GM21723 (cell line): ENCODE measurements around the gene RIC8B.

Experiments
- ATAC-seq: cut with Tn5 transposase; IDR thresholded peaks from one replicate; pipeline ENCODE4 v1.9.1; 2021; ENCODE audit warnings: mild to moderate bottlenecking, moderate library complexity; ENCODE audit not compliant: unreplicated experiment

The RIC8B gene

GRCh38 chr12:106865683-106866082, 91.2 kb downstream of the RIC8B start:
- ATAC-seq: no peak

DNA sequence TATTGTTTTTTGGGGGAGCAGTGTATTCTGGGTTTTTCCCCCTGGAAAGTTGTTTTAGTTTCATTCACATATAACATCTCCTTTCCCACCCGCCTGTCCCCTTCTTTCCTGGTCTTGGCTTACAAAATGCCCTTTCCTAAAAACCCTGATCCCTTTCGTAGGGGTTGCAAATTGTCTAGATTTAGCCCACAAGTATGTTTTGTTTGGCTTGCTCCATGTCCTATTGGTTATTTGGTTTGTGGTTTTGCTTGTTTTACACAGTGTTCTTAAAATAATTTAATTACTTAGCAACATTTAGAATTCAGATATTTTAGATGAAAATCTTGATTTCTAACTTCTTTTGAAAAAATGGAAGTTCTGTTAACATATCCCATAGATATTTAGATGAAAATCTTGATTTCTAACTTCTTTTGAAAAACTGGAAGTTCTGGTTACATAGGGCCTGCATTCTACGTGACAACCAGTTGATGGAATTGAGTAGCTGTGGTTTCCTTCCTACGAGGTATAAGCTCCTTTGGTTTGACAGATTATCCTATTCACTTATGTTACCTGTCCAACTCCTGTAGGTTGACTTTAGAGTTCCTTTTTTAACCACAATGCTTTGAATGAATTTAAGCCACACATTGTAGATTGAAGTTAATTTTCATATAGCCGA, 92.1 kb downstream of the RIC8B start:
- ATAC-seq: no peak

- ATAC-seq: no peak
Measured at GRCh38 chr12:106867651-106868050, 93.2 kb downstream of the RIC8B start.

DNA sequence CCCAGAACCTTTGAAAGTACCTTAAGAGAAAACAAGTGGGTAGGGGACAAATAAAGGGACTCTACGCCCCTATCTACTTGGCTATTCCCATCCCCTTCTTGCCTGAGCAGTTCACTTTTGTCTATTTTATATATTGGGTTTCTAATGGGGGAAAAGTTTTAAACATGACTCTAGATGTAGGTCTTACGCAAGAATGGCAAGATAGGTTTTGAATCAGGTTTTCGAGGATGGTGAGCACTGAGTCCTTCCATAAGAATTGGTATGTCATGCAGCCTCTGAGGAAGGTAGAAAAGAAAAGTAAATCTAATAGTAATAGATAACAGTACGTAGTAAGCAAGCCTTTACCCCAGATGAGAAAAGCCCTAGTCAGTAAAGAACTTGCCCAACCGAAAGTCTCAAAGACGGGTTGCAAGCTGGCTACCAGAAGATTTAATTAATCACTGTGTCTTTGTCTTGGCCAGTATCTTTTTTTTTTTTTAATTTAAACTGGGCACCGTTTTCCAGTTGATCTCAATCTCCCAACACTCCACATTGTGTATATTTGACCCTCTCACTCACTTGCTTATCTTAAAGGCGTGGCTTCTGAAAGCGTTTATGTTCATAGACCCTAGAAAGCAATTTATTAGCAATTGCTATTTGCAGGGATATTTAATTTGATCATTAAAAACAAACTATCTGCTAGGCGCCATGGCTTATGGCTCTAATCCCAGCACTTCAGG, 94.7 kb downstream of the RIC8B start:
- ATAC-seq: no peak

DNA sequence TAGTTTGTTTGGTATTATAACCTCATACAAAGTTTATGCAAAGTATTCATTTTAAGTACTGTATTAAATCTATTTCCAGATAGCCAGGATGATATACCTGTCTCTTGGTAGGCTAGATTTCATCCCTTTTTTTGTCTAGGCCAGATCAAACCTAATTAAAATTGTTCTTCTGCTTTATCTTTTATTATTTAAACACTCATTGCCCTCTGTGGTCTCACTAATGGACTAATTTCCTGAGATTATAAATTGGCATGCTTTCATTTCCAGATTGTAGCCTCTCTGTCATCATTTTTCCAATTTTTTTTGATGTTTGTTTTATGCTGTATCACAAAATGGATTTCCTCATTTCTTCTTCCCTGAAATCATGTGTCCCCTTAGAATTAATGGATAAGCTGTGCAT, 95.6 kb downstream of the RIC8B start:
- no peak for ATAC-seq

DNA sequence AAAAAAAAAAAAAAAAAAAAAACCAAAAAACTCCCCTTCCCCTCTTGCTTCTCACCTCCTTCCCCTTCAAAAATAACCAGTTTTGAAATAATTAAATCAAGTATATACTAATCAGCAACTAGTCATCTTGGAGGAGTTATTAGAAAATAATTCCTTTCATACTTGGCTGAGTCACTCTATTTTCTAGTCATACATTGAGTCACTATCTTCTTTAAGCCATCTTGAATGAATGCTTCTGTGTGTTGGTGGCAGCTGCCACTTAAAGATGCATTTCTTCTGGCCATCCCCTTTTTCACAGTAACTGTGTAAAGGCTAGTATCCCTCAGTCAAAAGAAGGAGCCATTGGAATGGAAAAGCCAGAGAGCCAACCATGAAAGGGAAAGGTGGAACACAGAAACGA, 97.0 kb downstream of the RIC8B start:
- ATAC-seq: no peak

- no peak for ATAC-seq
Measured at GRCh38 chr12:106873983-106874382, 99.5 kb downstream of the RIC8B start.

GRCh38 chr12:106878804-106879203, 104.3 kb downstream of the RIC8B start:
- ATAC-seq: no peak

GRCh38 chr12:106879612-106880011, 105.1 kb downstream of the RIC8B start:
- ATAC-seq: no peak

- no peak for ATAC-seq
Measured at GRCh38 chr12:106883426-106883825, 108.9 kb downstream of the RIC8B start.

DNA sequence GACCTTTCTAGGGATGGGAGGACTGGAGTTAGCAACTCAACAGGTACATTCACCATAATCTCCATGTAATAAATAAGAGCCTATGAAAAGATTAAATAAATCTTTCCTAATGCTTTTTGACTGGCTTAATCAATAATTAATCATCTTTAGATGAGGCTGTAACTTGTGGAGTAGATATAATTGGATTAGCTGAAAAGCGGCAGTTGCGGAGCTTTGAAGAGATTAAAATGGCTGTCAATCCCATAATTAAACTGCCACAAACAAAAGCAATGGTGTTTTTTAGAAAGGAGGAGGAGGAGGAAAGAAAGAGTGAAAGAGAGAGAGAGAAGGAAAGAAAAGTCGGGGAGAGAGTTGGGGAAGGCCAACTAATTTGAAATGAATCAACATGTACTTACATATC, 110.5 kb downstream of the RIC8B start:
- ATAC-seq: no peak

- ATAC-seq: no peak
Measured at GRCh38 chr12:106885541-106886249, 111.2 kb downstream of the RIC8B start.

DNA sequence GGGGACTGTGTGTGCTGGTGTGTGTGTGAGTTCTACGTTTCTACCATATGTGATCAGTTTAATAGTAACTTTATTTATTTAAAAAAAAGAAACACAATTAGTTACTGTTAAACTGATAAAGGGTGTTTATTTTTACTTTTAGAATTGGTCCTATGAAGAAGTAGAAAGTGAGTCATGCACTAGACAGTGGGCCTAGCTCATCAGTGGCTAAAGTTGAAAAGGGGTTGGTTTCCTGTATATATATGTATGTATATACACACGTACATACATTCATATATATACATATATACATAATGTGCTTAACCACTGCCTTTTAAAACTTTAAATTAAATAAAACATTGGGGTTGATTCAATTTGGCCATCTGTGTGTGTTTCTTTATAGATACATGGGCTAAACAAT, 112.5 kb downstream of the RIC8B start:
- no peak for ATAC-seq

DNA sequence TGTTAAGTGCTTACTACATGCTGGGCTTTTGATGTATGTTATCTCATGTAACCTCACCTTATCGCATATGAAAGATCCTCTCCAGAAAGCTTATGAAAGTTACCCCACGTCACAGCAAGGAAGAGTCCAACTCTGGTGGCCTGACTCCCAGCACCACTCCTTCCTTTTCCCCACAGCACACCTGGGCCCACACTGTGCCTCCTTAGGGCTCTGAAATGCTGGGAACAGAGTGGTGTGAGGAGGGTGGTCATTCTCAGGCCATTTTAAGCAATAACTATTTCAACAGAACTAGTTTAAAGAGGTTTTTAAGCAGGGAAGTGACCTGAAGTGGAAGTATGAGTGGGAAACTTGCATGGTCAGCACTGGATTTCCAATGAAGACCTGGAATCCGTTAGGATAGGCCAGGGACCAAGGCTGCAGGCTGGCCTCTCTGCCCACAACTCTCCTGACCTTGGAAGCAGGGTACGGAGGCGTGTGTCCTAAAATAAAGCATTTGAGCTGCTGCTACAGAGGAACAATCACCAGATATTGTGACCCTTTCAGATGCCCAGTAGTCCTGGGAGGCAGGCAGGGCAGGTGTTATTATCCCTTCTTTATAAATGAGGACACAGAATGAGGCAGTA, 114.0 kb downstream of the RIC8B start:
- no peak for ATAC-seq

DNA sequence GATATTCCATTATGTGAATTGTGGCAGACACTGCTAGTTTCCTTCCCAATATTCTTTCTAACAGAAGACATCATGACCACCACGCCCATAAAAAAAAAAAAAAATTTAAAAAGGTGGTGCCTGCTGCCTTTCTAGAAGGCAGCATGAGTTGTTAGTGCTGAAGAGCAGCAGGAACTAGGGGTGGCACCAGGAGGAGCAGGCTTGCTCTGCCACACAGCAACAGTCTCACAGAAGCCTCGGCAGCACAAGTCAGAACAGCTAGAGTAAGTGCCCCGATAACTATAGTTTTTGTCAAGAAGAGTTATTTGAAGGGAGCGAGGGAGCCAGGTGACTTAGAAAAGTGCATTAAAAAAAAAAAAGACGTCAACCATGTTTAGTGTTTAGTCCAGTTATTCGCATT, 114.8 kb downstream of the RIC8B start:
- no peak for ATAC-seq

DNA sequence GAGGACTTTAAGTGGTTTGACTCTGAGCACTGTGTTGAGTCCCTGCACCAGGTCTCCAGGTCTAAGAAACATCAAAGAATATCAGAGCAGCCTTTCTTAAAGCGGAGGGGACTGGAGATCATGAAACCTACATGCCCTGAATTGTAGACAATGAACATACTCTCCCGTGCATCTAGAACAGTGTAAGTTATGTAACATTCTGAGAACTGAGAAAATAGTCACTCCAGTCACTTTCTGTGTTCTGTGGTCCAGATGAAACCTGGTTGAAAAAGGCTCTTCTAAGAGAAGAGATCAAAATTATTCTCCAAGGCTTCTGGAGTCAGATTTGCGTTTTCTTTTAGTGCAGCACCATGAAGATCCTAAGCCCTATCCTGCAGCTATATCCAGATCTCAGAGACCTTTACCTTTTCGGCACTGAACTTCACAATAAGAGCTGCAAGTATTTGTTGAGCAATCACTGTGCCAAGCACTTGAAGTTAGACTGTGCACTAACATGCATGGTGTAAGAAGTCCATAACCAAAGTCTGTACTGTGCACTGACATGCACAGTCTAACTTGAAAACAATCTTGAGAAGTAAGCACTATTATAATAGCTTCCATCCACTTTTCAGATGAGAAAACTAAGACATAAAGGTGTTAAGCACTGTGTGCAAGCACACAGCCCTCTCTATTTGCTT, 115.6 kb downstream of the RIC8B start:
- ATAC-seq: no peak

DNA sequence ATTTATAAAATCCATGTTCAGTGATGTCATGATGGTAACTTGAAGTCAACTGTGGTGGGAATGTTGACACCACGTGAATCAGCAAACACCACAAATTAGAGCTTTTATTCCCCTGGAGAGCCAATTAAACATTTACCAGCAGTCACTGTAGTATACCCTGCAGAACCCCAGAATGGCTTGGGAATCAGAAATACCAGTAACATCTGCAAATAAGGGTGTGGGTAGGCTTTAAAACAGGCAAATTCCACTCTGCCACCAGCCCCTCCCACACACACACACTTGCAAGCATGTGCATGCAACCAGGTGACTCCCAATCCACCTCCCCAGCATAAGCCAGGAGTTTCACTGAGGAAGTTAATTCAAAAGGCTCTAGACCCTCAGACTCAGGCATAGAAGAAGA, 117.6 kb downstream of the RIC8B start:
- no peak for ATAC-seq

- no peak for ATAC-seq
Measured at GRCh38 chr12:106893451-106893850, 119.0 kb downstream of the RIC8B start.

GRCh38 chr12:106894774-106895173, 120.3 kb downstream of the RIC8B start:
- ATAC-seq: no peak

- no peak for ATAC-seq
Measured at GRCh38 chr12:106896603-106897002, 122.1 kb downstream of the RIC8B start.

GRCh38 chr12:106897082-106897481, 122.6 kb downstream of the RIC8B start:
- no peak for ATAC-seq
